Muscle of leg (tissue), 11 donors: ENCODE results near the gene IFT81. TPM values are rescaled to one million over a fixed set of nuclear protein-coding genes. Genes with fewer than 3 reads are reported as not detected.
"Not testable (repeated sequence)": the region's sequence is repeated elsewhere in the genome, so short reads cannot be mapped to it uniquely, and the experiment has no call there.

Experiments
- DNase-seq: peaks from one replicate; pipeline ENCODE4 v3.0.0; 2013
- H3K27ac ChIP-seq: one replicate; pipeline ENCODE4 v1.5.1; 2013; ENCODE audit warnings: mild to moderate bottlenecking, low read length, control low read depth
- H3K27me3 ChIP-seq: one replicate; pipeline ENCODE4 v1.6.1; 2013; ENCODE audit warnings: low read length; ENCODE audit not compliant: control insufficient read depth, insufficient read depth
- H3K36me3 ChIP-seq: one replicate; pipeline ENCODE4 v1.6.1; 2013; ENCODE audit warnings: low read length; ENCODE audit not compliant: control insufficient read depth, insufficient read depth
- H3K4me1 ChIP-seq: one replicate; pipeline ENCODE4 v1.6.1; 2013; ENCODE audit warnings: low read length; ENCODE audit not compliant: control insufficient read depth, insufficient read depth
- H3K4me3 ChIP-seq: one replicate; pipeline ENCODE4 v1.5.1; 2013; ENCODE audit warnings: low read length, control low read depth
- H3K9me3 ChIP-seq: replicated peaks from 2 replicates; pipeline ENCODE4 v1.6.1; 2013; ENCODE audit warnings: low read depth, low read length; ENCODE audit not compliant: control insufficient read depth
- WGBS: methylation state at CpG from one replicate; pipeline ENCODE4 v1.1.5; 2013; ENCODE audit warnings: missing lambda C conversion rate; ENCODE audit not compliant: insufficient coverage; 5-methylcytosine and 5-hydroxymethylcytosine counted together
- polyA plus RNA-seq, 8 donors: library from polyadenylated mRNA; unstranded; fragments of 120-200 nt; gene quantifications; one replicate each; pipeline versions ENCODE4 v1.2.1 to v1.2.3, GENCODE V29; 2013; ENCODE audit warnings: inconsistent platforms in 1 of 8, low replicate concordance in 1 of 8; ENCODE audit not compliant: insufficient read length in 8 of 8, insufficient read depth in 1 of 8
- total RNA-seq: library from RNA; stranded (reverse); fragments of 120-200 nt; gene quantifications from one replicate; pipeline ENCODE4 v1.2.4, GENCODE V29; 2013

The IFT81 gene
- total and polyA plus RNA-seq, 9 donors, result 14.0 to 19.9 (median 17.7) TPM

GRCh38 chr12:110252716-110253115 is 128.6 kb downstream of the IFT81 start:
- H3K27ac ChIP-seq, result peak overlapping the region; percentile 65
- peaks cover under 1% of the 10 kb centered on the region for H3K36me3 ChIP-seq
- 69% methylated on average over 2 of the region's 9 CpGs for WGBS
- no peak for DNase-seq
- no peaks in the 10 kb centered on the region for H3K9me3 ChIP-seq
- H3K27me3 ChIP-seq, result no peaks in the 10 kb centered on the region
- no peak overlapping the region for H3K4me3 ChIP-seq
- H3K4me1 ChIP-seq, result peaks cover 47% of the 10 kb centered on the region

- H3K4me1 ChIP-seq, result peaks cover 45% of the 10 kb centered on the region
- no peak overlapping the region for H3K4me3 ChIP-seq
- no peaks in the 10 kb centered on the region for H3K27me3 ChIP-seq
- peak; percentile 75 for DNase-seq
- 21% methylated on average over 4 of the region's 9 CpGs for WGBS
- H3K9me3 ChIP-seq, result no peaks in the 10 kb centered on the region
- peak overlapping the region; percentile 65 for H3K27ac ChIP-seq
- H3K36me3 ChIP-seq, result peaks cover 3% of the 10 kb centered on the region
Observed at GRCh38 chr12:110253176-110253575, 129.0 kb downstream of the IFT81 start.

- no peak for DNase-seq
- no peak overlapping the region for H3K4me3 ChIP-seq
- H3K27ac ChIP-seq, result no peak overlapping the region
- H3K36me3 ChIP-seq, result peaks cover 3% of the 10 kb centered on the region
- H3K4me1 ChIP-seq, result peaks cover 28% of the 10 kb centered on the region
- no peaks in the 10 kb centered on the region for H3K27me3 ChIP-seq
- 100% methylated on average over 2 of the region's 6 CpGs for WGBS
- no peaks in the 10 kb centered on the region for H3K9me3 ChIP-seq
Observed at GRCh38 chr12:110254971-110255540, 130.9 kb downstream of the IFT81 start.

- H3K27ac ChIP-seq, H3K36me3 ChIP-seq, DNase-seq, H3K9me3 ChIP-seq, H3K4me3 ChIP-seq, H3K27me3 ChIP-seq: not testable (repeated sequence)
- WGBS, result 90% methylated on average over 5 of the region's 11 CpGs
- H3K4me1 ChIP-seq, result peaks cover 19% of the 10 kb centered on the region
Observed at GRCh38 chr12:110255890-110256456, 131.8 kb downstream of the IFT81 start.

GRCh38 chr12:110256780-110257431 is 132.7 kb downstream of the IFT81 start:
- peaks cover 19% of the 10 kb centered on the region for H3K4me1 ChIP-seq
- H3K4me3 ChIP-seq, result no peak overlapping the region
- H3K27me3 ChIP-seq, result no peaks in the 10 kb centered on the region
- H3K9me3 ChIP-seq, result no peaks in the 10 kb centered on the region
- 56% methylated on average over 10 of the region's 12 CpGs for WGBS
- H3K27ac ChIP-seq, result peak overlapping the region; percentile 53
- peak; percentile 66 for DNase-seq
- H3K36me3 ChIP-seq, result peaks cover 3% of the 10 kb centered on the region

- Histone ChIP-seq H3K4me3 (no peak overlapping the region), H3K4me1 (peaks cover 12% of the 10 kb centered on the region), H3K27ac (no peak overlapping the region), H3K27me3 (no peaks in the 10 kb centered on the region), H3K36me3 (peaks cover 3% of the 10 kb centered on the region), H3K9me3 (no peaks in the 10 kb centered on the region)
- DNase-seq, result no peak
- whole genome bisulfite sequencing, result 84% methylated on average over 12 of the region's 12 CpGs
Observed at GRCh38 chr12:110258466-110258865, 134.3 kb downstream of the IFT81 start.

- no peaks in the 10 kb centered on the region for H3K27me3 ChIP-seq
- no peak overlapping the region for H3K4me3 ChIP-seq
- WGBS, result 68% methylated on average over 8 of the region's 17 CpGs
- peaks cover 2% of the 10 kb centered on the region for H3K36me3 ChIP-seq
- H3K4me1 ChIP-seq, result peaks cover 17% of the 10 kb centered on the region
- H3K27ac ChIP-seq, result no peak overlapping the region
- no peaks in the 10 kb centered on the region for H3K9me3 ChIP-seq
- no peak for DNase-seq
Observed at GRCh38 chr12:110262442-110263388, 138.6 kb downstream of the IFT81 start.

- no peak overlapping the region for H3K4me3 ChIP-seq
Observed at GRCh38 chr12:110266381-110266960, 142.3 kb downstream of the IFT81 start.

GRCh38 chr12:110266980-110267620 is 142.9 kb downstream of the IFT81 start:
- Histone ChIP-seq H3K27me3 (no peaks in the 10 kb centered on the region), H3K9me3 (no peaks in the 10 kb centered on the region), H3K27ac (peak overlapping the region; percentile 93), H3K4me1 (peaks cover 48% of the 10 kb centered on the region), H3K4me3 (no peak overlapping the region), H3K36me3 (no peaks in the 10 kb centered on the region)
- peak; percentile 97 for DNase-seq
- 8% methylated on average over 3 of the region's 9 CpGs for WGBS

More at GRCh38 chr12:110266381-110266960, 142.3 kb downstream of the IFT81 start:
- peak overlapping the region; percentile 93 for H3K27ac ChIP-seq
- peaks cover 43% of the 10 kb centered on the region for H3K4me1 ChIP-seq
- H3K9me3 ChIP-seq, result no peaks in the 10 kb centered on the region
- WGBS, result no CpG with 5 or more reads among the region's 5 CpGs
- H3K27me3 ChIP-seq, result no peaks in the 10 kb centered on the region
- no peaks in the 10 kb centered on the region for H3K36me3 ChIP-seq
- no peak for DNase-seq
